ENCODE results near the gene SUSD1. TPM values are rescaled to one million over a fixed set of nuclear protein-coding genes. Genes with fewer than 3 reads are reported as not detected.

SUSD1 gene
- total RNA-seq, 1 donor from 2014 or later, result 19.9 TPM

DNA sequence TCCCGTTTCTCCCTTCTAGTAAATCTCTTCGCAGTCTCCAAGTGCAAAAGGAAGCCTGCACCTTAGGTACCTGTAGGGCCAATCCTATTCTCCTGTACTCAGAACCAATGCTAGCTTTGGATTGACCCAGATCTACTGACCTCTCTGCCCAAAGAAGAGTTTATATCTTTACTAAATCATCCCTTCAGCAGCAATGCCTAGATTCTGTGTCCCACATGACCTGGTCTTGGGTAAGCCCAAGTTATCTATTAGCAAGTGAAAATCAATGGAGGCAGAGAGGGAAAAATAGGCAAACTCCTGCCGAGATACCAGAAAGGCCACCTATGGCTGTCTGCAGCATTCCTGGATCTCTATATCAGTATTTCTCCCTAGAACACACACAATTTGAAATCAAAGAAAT lies 60.0 kb downstream of the SUSD1 start:
- Mint-ChIP-seq H3K27me3 (ENCODE audit: unreplicated experiment) (no peaks in the 10 kb centered on the region), H3K36me3 (ENCODE audit: unreplicated experiment) (no peaks in the 10 kb centered on the region), H3K4me1 (ENCODE audit: low read depth, unreplicated experiment) (no peaks in the 10 kb centered on the region), H3K27ac (ENCODE audit: unreplicated experiment) (no peak overlapping the region), H3K4me3 (ENCODE audit: unreplicated experiment) (no peak overlapping the region), H3K9me3 (ENCODE audit: unreplicated experiment) (no peaks in the 10 kb centered on the region)
- TF ChIP-seq, protein P1, sequence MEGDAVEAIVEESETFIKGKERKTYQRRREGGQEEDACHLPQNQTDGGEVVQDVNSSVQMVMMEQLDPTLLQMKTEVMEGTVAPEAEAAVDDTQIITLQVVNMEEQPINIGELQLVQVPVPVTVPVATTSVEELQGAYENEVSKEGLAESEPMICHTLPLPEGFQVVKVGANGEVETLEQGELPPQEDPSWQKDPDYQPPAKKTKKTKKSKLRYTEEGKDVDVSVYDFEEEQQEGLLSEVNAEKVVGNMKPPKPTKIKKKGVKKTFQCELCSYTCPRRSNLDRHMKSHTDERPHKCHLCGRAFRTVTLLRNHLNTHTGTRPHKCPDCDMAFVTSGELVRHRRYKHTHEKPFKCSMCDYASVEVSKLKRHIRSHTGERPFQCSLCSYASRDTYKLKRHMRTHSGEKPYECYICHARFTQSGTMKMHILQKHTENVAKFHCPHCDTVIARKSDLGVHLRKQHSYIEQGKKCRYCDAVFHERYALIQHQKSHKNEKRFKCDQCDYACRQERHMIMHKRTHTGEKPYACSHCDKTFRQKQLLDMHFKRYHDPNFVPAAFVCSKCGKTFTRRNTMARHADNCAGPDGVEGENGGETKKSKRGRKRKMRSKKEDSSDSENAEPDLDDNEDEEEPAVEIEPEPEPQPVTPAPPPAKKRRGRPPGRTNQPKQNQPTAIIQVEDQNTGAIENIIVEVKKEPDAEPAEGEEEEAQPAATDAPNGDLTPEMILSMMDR (IDR thresholded peaks at IDR 0.05; ENCODE audit: partially characterized antibody, unreplicated experiment), result no peak
- DNase-seq, result no peak

DNA sequence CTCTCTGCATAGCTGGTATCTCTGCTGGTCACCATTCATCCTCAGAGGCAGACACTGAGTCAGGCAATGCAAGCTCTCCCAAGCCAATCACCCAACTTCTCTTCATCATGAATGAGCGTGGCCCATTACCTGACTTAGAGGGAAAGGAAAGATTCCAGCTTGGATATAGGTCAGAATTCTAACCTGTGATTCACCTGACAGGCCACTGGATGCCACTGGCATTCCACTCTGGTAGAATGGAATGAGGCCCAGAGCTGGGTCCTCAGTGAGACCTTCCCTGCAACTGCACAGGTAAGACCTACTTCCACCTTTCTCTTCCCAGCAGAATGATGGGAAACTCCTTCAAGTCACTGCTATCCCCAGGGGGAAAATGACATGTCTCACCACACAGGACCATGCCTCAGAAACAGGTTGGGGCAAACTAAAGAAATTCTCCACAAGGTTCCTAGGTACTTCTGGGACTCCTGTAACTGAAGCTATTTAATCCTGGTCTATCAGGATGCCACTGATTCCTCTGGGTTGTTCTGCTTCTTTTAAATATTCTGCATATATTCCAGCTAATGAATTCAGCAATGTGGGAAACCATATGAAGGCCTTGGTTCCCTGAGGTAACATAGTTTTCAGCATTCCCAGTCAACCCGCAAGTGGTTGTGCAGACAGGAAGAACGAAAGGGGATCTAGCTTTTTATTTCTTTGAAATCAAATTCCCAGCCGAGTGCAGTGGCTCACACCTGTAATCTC lies 62.0 kb downstream of the SUSD1 start:
- Mint-ChIP-seq H3K4me1 (ENCODE audit: low read depth, unreplicated experiment) (no peaks in the 10 kb centered on the region), H3K27ac (ENCODE audit: unreplicated experiment) (no peak overlapping the region), H3K36me3 (ENCODE audit: unreplicated experiment) (no peaks in the 10 kb centered on the region), H3K27me3 (ENCODE audit: unreplicated experiment) (no peaks in the 10 kb centered on the region), H3K4me3 (ENCODE audit: unreplicated experiment) (no peak overlapping the region), H3K9me3 (ENCODE audit: unreplicated experiment) (no peaks in the 10 kb centered on the region)
- no peak for DNase-seq
- TF ChIP-seq, protein P1 (IDR thresholded peaks at IDR 0.05; ENCODE audit: partially characterized antibody, unreplicated experiment), result no peak

DNA sequence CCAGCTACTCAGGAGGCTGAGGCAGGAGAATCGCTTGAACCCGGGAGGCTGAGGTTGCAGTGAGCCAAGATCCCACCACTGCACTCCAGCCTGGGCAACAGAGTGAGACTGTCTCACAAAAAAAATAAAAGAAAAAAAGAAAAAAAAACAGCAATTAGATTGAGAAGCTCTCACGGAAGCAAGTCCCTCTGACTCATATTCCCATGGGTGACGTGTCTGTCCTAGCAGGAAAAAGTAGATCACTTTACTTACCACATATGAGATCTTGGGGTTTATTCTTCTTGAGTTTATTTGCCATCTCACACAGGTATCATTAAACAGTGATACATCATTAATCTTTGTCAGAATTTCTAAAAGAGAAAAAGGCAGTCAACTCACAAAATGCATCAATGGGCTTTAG lies 62.6 kb downstream of the SUSD1 start:
- Mint-ChIP-seq H3K9me3 (ENCODE audit: unreplicated experiment) (no peaks in the 10 kb centered on the region), H3K36me3 (ENCODE audit: unreplicated experiment) (no peaks in the 10 kb centered on the region), H3K27me3 (ENCODE audit: unreplicated experiment) (no peaks in the 10 kb centered on the region), H3K4me1 (ENCODE audit: low read depth, unreplicated experiment) (no peaks in the 10 kb centered on the region), H3K4me3 (ENCODE audit: unreplicated experiment) (no peak overlapping the region), H3K27ac (ENCODE audit: unreplicated experiment) (no peak overlapping the region)
- TF ChIP-seq, protein P1 (IDR thresholded peaks at IDR 0.05; ENCODE audit: partially characterized antibody, unreplicated experiment), result no peak
- no peak for DNase-seq

DNA sequence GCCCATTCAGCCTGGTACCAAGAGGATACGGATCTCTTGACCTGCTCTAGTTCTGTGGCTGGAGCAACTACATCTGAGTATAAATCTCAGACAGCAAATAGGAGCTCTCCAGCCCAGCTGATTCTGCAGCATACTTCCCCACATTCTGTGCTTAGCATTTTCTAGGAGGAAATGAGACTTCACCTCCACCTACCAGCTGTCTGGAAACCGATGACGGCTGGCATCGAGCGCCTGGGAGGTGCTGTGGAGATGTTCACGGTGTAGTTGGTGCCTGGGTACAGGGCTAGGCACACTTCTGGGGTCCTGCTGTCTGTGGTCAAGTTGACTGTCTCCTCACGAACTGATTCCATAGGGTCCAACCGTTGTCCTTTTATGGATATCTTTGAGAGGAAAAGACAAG lies 63.6 kb downstream of the SUSD1 start:
- H3K27me3 Mint-ChIP-seq (ENCODE audit: unreplicated experiment), result no peaks in the 10 kb centered on the region
- H3K27ac Mint-ChIP-seq (ENCODE audit: unreplicated experiment), result no peak overlapping the region
- H3K4me1 Mint-ChIP-seq (ENCODE audit: low read depth, unreplicated experiment), result no peaks in the 10 kb centered on the region
- TF ChIP-seq, protein P1 (IDR thresholded peaks at IDR 0.05; ENCODE audit: partially characterized antibody, unreplicated experiment), result no peak
- no peak overlapping the region for H3K4me3 Mint-ChIP-seq (ENCODE audit: unreplicated experiment)
- DNase-seq, result no peak
- no peaks in the 10 kb centered on the region for H3K36me3 Mint-ChIP-seq (ENCODE audit: unreplicated experiment)
- H3K9me3 Mint-ChIP-seq (ENCODE audit: unreplicated experiment), result no peaks in the 10 kb centered on the region

DNA sequence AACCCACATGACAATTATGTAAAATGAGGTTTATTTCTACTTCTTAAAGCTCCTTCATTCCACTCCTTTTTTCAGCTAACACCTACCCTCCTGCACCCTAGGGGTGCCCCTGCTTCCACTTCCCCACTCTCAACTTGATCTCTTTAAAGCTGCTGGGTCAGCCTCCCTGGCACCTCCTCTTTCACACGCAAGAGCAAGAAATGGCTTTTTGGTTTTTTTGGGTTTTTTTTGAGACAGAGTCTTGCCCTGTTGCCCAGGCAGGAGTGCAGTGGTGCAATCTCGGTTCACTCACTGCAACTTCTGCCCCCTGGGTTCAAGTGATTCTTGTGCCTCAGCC lies 64.4 kb downstream of the SUSD1 start:
- H3K4me1 Mint-ChIP-seq (ENCODE audit: low read depth, unreplicated experiment), result no peaks in the 10 kb centered on the region
- H3K27ac Mint-ChIP-seq (ENCODE audit: unreplicated experiment), result no peak overlapping the region
- H3K4me3 Mint-ChIP-seq (ENCODE audit: unreplicated experiment), result no peak overlapping the region
- no peaks in the 10 kb centered on the region for H3K36me3 Mint-ChIP-seq (ENCODE audit: unreplicated experiment)
- TF ChIP-seq, protein P1 (IDR thresholded peaks at IDR 0.05; ENCODE audit: partially characterized antibody, unreplicated experiment), result no peak
- DNase-seq, result no peak
- H3K9me3 Mint-ChIP-seq (ENCODE audit: unreplicated experiment), result no peaks in the 10 kb centered on the region
- H3K27me3 Mint-ChIP-seq (ENCODE audit: unreplicated experiment), result no peaks in the 10 kb centered on the region
